K562 (cell line): Measurements from ENCODE around the gene TBX6. TPM values are rescaled to one million over a fixed set of nuclear protein-coding genes. Genes with fewer than 3 reads are reported as not detected.
A peak's percentile ranks its signal among the peaks of the same experiment; 100 is the strongest.

Experiments
- BRCA1 ChIP-seq, 2 experiments: fragments of 450-650 bp in 1 of 2; sonication (generic) in 1 of 2; formaldehyde crosslinking in 1 of 2; IDR thresholded peaks; 2 replicates each; pipeline versions ENCODE4 v1.5.0 to v1.6.1; 2017 to 2020; ENCODE audit warnings: mild to moderate bottlenecking in 1 of 2, missing genetic modification reagents in 1 of 2
- ELF2 ChIP-seq: fragments of 250-450 bp; sonication (Bioruptor Pico); IDR thresholded peaks from 2 replicates; pipeline ENCODE4 v1.5.0; 2021; ENCODE audit warnings: mild to moderate bottlenecking
- FOSL1 ChIP-seq: fragments of 200-800 bp; sonication (Bioruptor generic); conservative IDR thresholded peaks from 2 replicates; pipeline ENCODE4 v1.6.1; 2016; ENCODE audit warnings: missing genetic modification characterization, missing compliant biosample characterization
- ILK ChIP-seq: fragments of 450-650 bp; IDR thresholded peaks from 2 replicates; pipeline ENCODE4 v1.6.1; 2016; ENCODE audit warnings: missing genetic modification characterization, low read depth, mild to moderate bottlenecking, missing compliant biosample characterization, moderate library complexity, borderline replicate concordance
- KHSRP ChIP-seq: fragments of 450-650 bp; IDR thresholded peaks from 2 replicates; pipeline ENCODE4 v1.6.1; 2017
- MTF1 ChIP-seq: fragments of 250-450 bp; sonication (Bioruptor Pico); IDR thresholded peaks from 2 replicates; pipeline ENCODE4 v1.9.0; 2021; ENCODE audit warnings: moderate library complexity, mild to moderate bottlenecking, inconsistent platforms, borderline replicate concordance
- PHB2 ChIP-seq: fragments of 450-650 bp; IDR thresholded peaks from 2 replicates; pipeline ENCODE4 v1.6.1; 2017; ENCODE audit warnings: low read depth
- POLR2G ChIP-seq: fragments of 200-400 bp; formaldehyde crosslinking; IDR thresholded peaks from 2 replicates; pipeline ENCODE4 v1.6.1; 2017; ENCODE audit warnings: low read depth, mild to moderate bottlenecking, antibody characterized with exemption, low read length, moderate library complexity
- SMARCB1 ChIP-seq: IDR thresholded peaks from 2 replicates; pipeline ENCODE4 v1.6.1; 2011; ENCODE audit warnings: improper control_type of control experiment, low read depth; ENCODE audit not compliant: insufficient read length
- U2AF2 ChIP-seq: fragments of 200-400 bp; formaldehyde crosslinking; optimal IDR thresholded peaks from 2 replicates; pipeline ENCODE3; 2017; ENCODE audit warnings: low read depth, mild to moderate bottlenecking, low read length
- ZFP36 ChIP-seq: fragments of 150-350 bp; IDR thresholded peaks from 2 replicates; pipeline ENCODE4 v1.6.1; 2018; ENCODE audit warnings: low read length, low read depth; ENCODE audit not compliant: partially characterized antibody
- ZNF408 ChIP-seq: fragments of 250-450 bp; sonication (Bioruptor Pico); IDR thresholded peaks from 2 replicates; pipeline ENCODE4 v1.4.0; 2020; ENCODE audit warnings: low read depth, mild to moderate bottlenecking, moderate library complexity
- ZNF707 ChIP-seq: fragments of 250-450 bp; sonication (Bioruptor Pico); conservative IDR thresholded peaks from 2 replicates; pipeline ENCODE4 v1.8.0; 2022; ENCODE audit warnings: inconsistent platforms, mild to moderate bottlenecking, moderate library complexity
- polyA plus RNA-seq, 8 experiments: library from polyadenylated mRNA; depleted of rRNA in 4 of 8; stranded (reverse) in 5 of 8; unstranded in 3 of 8; fragments of >200 nt; fragmentation: Nextera tagmentation in 2 of 8; fragmentation: Illumina TruSeq in 1 of 8; extraction: Ambion mirVana in 2 of 8; extraction: Trizol in 1 of 8; gene quantifications; 2 replicates each; pipeline versions ENCODE4 v1.2.1 to v1.2.3, GENCODE V29; 2011 to 2014; ENCODE audit warnings: inconsistent platforms in 1 of 8, missing spikeins in 1 of 8
- total RNA-seq, 7 experiments: library from RNA; depleted of rRNA in 6 of 7; stranded (reverse); fragments of >200 nt in 6 of 7; fragmentation: Illumina TruSeq in 2 of 7; extraction: Trizol in 2 of 7; gene quantifications; 2 replicates each; pipeline versions ENCODE4 v1.2.1 to v1.2.3, GENCODE V29; 2011 to 2021; ENCODE audit warnings: low replicate concordance in 1 of 7
- TF ChIP-seq, protein P1 (sequence below), 2 experiments: fragments of 450-650 bp; formaldehyde crosslinking in 1 of 2; IDR thresholded peaks; 2 replicates each; pipeline versions ENCODE4 v1.4.0 to v1.6.1; 2014 to 2020; ENCODE audit warnings: mild to moderate bottlenecking in 2 of 2, borderline replicate concordance in 1 of 2, low read depth in 1 of 2
- TF ChIP-seq, protein P2 (sequence below): fragments of 250-450 bp; sonication (Bioruptor Pico); IDR thresholded peaks from 2 replicates; pipeline ENCODE4 v1.5.0; 2021
- TF ChIP-seq, protein P3 (sequence below), 2 experiments: fragments of 250-450 bp in 1 of 2; fragments of 450-650 bp in 1 of 2; sonication (Bioruptor Pico) in 1 of 2; IDR thresholded peaks; 2 replicates each; pipeline versions ENCODE4 v1.6.1 to v1.8.0; 2016 to 2021; ENCODE audit warnings: mild to moderate bottlenecking in 2 of 2, moderate library complexity in 2 of 2, missing compliant biosample characterization in 1 of 2, missing genetic modification characterization in 1 of 2
- TF ChIP-seq, protein P4 (sequence below): fragments of 250-450 bp; sonication (Bioruptor Pico); IDR thresholded peaks from 2 replicates; pipeline ENCODE4 v1.8.0; 2022; ENCODE audit warnings: moderate library complexity, mild to moderate bottlenecking, inconsistent platforms

Gene TBX6
- total and polyA plus RNA-seq, 9 of the 15 experiments (the other 6 are each of a cell fraction or from before 2014, with no cell fraction given) = 0.07 to 0.58 (median 0.11) TPM; not detected in 2

DNA sequence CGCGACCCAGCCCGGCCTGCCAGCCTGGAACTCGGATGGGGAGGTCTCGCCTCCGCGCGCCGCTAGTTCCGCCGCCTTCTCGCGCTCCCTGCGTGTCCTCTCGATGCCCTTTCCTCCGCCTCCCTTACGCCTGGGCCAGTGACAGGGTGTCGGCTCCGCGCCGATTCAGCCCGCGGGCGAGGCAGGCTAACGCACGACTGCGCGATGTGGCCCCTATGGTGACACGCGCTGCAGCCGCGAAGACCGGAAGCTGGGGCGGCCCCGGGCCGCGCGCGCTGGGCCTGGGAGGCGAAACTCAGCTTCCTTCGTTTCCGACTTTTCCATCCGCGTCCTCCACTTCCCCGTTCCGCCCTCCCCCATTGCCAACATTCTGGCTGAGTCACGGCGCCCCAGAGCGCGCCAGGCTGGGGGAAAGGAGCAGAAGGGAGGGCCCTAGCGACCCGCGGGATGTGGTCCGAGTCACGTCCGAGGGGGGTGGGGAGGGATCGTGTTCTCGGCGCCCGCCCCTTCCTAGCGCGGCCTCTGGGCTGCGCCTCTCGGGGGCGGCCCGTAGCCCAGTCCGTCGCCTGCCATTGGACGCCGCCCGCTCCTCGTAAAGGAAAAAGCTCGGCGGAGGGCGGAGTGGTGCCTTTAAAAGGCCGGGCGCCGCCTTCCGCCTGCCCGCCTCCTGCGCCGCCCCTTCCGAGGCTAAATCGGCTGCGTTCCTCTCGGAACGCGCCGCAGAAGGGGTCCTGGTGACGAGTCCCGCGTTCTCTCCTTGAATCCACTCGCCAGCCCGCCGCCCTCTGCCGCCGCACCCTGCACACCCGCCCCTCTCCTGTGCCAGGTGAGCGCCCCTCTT lies 26.4 kb downstream of the TBX6 start, which contains the start of gene ALDOA (continued):
- TF ChIP-seq, protein P1, sequence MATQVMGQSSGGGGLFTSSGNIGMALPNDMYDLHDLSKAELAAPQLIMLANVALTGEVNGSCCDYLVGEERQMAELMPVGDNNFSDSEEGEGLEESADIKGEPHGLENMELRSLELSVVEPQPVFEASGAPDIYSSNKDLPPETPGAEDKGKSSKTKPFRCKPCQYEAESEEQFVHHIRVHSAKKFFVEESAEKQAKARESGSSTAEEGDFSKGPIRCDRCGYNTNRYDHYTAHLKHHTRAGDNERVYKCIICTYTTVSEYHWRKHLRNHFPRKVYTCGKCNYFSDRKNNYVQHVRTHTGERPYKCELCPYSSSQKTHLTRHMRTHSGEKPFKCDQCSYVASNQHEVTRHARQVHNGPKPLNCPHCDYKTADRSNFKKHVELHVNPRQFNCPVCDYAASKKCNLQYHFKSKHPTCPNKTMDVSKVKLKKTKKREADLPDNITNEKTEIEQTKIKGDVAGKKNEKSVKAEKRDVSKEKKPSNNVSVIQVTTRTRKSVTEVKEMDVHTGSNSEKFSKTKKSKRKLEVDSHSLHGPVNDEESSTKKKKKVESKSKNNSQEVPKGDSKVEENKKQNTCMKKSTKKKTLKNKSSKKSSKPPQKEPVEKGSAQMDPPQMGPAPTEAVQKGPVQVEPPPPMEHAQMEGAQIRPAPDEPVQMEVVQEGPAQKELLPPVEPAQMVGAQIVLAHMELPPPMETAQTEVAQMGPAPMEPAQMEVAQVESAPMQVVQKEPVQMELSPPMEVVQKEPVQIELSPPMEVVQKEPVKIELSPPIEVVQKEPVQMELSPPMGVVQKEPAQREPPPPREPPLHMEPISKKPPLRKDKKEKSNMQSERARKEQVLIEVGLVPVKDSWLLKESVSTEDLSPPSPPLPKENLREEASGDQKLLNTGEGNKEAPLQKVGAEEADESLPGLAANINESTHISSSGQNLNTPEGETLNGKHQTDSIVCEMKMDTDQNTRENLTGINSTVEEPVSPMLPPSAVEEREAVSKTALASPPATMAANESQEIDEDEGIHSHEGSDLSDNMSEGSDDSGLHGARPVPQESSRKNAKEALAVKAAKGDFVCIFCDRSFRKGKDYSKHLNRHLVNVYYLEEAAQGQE (IDR thresholded peaks at IDR 0.05; ENCODE audit: borderline replicate concordance) = 0 out of 2 replicates have a peak, but pooled peaks have one; percentile 5
- TF ChIP-seq, protein P1 (CRISPR knock-in tag; IDR thresholded peaks at IDR 0.05; ENCODE audit: low read depth) = peak; percentile 79; the same call in 1 of the 2 replicates
- TF ChIP-seq ZNF408 (CRISPR knock-in tag) = no peak
- TF ChIP-seq MTF1 (CRISPR knock-in tag) = no peak
- TF ChIP-seq KHSRP = no peak
- TF ChIP-seq SMARCB1 = no peak
- TF ChIP-seq U2AF2 = no peak
- TF ChIP-seq ILK = no peak
- TF ChIP-seq BRCA1 (IDR thresholded peaks at IDR 0.05) = no peak
- TF ChIP-seq BRCA1 (CRISPR knock-in tag; IDR thresholded peaks at IDR 0.05) = no peak
- TF ChIP-seq, protein P2, sequence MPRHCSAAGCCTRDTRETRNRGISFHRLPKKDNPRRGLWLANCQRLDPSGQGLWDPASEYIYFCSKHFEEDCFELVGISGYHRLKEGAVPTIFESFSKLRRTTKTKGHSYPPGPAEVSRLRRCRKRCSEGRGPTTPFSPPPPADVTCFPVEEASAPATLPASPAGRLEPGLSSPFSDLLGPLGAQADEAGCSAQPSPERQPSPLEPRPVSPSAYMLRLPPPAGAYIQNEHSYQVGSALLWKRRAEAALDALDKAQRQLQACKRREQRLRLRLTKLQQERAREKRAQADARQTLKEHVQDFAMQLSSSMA (CRISPR knock-in tag) = no peak; the same call in 1 of the 2 replicates
- TF ChIP-seq PHB2 = no peak
- TF ChIP-seq FOSL1 (tag) = peak; percentile 91
- TF ChIP-seq ZFP36 = peak; percentile 23
- peak; percentile 97 for TF ChIP-seq POLR2G
- TF ChIP-seq, protein P3, sequence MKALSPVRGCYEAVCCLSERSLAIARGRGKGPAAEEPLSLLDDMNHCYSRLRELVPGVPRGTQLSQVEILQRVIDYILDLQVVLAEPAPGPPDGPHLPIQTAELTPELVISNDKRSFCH (CRISPR knock-in tag; IDR thresholded peaks at IDR 0.05) = no peak
- TF ChIP-seq, protein P3 (tag; IDR thresholded peaks at IDR 0.05) = peak; percentile 90
- TF ChIP-seq, protein P4, sequence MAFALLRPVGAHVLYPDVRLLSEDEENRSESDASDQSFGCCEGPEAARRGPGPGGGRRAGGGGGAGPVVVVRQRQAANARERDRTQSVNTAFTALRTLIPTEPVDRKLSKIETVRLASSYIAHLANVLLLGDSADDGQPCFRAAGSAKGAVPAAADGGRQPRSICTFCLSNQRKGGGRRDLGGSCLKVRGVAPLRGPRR = no peak
- TF ChIP-seq ZNF707 = no peak
- no peak for TF ChIP-seq ELF2 (CRISPR knock-in tag)
